WTC11 (cell line): ENCODE measurements around the gene OSBPL6.

Experiments
- CREB1 ChIP-seq: sonication (generic); formaldehyde crosslinking; IDR thresholded peaks from 2 replicates; pipeline ENCODE4 v1.8.0; 2023; ENCODE audit warnings: mild to moderate bottlenecking, missing genetic modification reagents
- CTCF ChIP-seq: fragments of 200-600 bp; IDR thresholded peaks from 2 replicates; pipeline ENCODE4 v1.8.0; 2022; ENCODE audit warnings: antibody characterized with exemption
- ELF4 ChIP-seq: sonication (generic); formaldehyde crosslinking; IDR thresholded peaks from 2 replicates; pipeline ENCODE4 v1.8.1; 2022; ENCODE audit warnings: low read depth, mild to moderate bottlenecking, moderate library complexity, missing genetic modification reagents
- MAX ChIP-seq: sonication (generic); formaldehyde crosslinking; IDR thresholded peaks from 2 replicates; pipeline ENCODE4 v1.8.0; 2022; ENCODE audit warnings: mild to moderate bottlenecking, missing genetic modification reagents
- NFE2L1 ChIP-seq: sonication (generic); formaldehyde crosslinking; IDR thresholded peaks from 2 replicates; pipeline ENCODE4 v1.8.1; 2023; ENCODE audit warnings: missing genetic modification reagents
- RELA ChIP-seq: sonication (generic); formaldehyde crosslinking; IDR thresholded peaks from 2 replicates; pipeline ENCODE4 v1.8.1; 2022; ENCODE audit warnings: missing genetic modification reagents, mild to moderate bottlenecking, borderline replicate concordance
- SMAD4 ChIP-seq: sonication (generic); formaldehyde crosslinking; IDR thresholded peaks from 2 replicates; pipeline ENCODE4 v1.8.0; 2022; ENCODE audit warnings: mild to moderate bottlenecking, missing genetic modification reagents
- SP1 ChIP-seq: sonication (generic); formaldehyde crosslinking; conservative IDR thresholded peaks from 2 replicates; pipeline ENCODE4 v1.8.1; 2022; ENCODE audit warnings: missing genetic modification reagents
- ZBTB21 ChIP-seq: sonication (generic); formaldehyde crosslinking; IDR thresholded peaks from 2 replicates; pipeline ENCODE4 v1.8.1; 2023; ENCODE audit warnings: mild to moderate bottlenecking, missing genetic modification reagents, borderline replicate concordance
- ZNF263 ChIP-seq: sonication (generic); formaldehyde crosslinking; IDR thresholded peaks from 2 replicates; pipeline ENCODE4 v1.8.1; 2022; ENCODE audit warnings: low read depth, mild to moderate bottlenecking, moderate library complexity, missing genetic modification reagents
- TF ChIP-seq, protein P1 (sequence below): sonication (generic); formaldehyde crosslinking; IDR thresholded peaks from 2 replicates; pipeline ENCODE4 v1.8.1; 2023; ENCODE audit warnings: mild to moderate bottlenecking, missing genetic modification reagents, borderline replicate concordance
- TF ChIP-seq, protein P2 (sequence below): sonication (generic); formaldehyde crosslinking; IDR thresholded peaks from 2 replicates; pipeline ENCODE4 v1.8.1; 2022; ENCODE audit warnings: low read depth, mild to moderate bottlenecking, moderate library complexity, missing genetic modification reagents, borderline replicate concordance
- TF ChIP-seq, protein P3 (sequence below): sonication (generic); formaldehyde crosslinking; IDR thresholded peaks from 2 replicates; pipeline ENCODE4 v1.8.0; 2022; ENCODE audit warnings: mild to moderate bottlenecking, missing genetic modification reagents
- TF ChIP-seq, protein P4 (sequence below): sonication (generic); formaldehyde crosslinking; conservative IDR thresholded peaks from 2 replicates; pipeline ENCODE4 v1.8.1; 2022; ENCODE audit warnings: mild to moderate bottlenecking, missing genetic modification reagents

- TF ChIP-seq ELF4 (CRISPR knock-in tag) (no peak), SP1 (CRISPR knock-in tag) (no peak), CREB1 (no peak), CTCF (no peak), NFE2L1 (CRISPR knock-in tag) (no peak), RELA (CRISPR knock-in tag) (no peak), ZBTB21 (CRISPR knock-in tag) (no peak), MAX (CRISPR knock-in tag) (no peak), ZNF263 (no peak), SMAD4 (no peak)
- TF ChIP-seq, protein P1, sequence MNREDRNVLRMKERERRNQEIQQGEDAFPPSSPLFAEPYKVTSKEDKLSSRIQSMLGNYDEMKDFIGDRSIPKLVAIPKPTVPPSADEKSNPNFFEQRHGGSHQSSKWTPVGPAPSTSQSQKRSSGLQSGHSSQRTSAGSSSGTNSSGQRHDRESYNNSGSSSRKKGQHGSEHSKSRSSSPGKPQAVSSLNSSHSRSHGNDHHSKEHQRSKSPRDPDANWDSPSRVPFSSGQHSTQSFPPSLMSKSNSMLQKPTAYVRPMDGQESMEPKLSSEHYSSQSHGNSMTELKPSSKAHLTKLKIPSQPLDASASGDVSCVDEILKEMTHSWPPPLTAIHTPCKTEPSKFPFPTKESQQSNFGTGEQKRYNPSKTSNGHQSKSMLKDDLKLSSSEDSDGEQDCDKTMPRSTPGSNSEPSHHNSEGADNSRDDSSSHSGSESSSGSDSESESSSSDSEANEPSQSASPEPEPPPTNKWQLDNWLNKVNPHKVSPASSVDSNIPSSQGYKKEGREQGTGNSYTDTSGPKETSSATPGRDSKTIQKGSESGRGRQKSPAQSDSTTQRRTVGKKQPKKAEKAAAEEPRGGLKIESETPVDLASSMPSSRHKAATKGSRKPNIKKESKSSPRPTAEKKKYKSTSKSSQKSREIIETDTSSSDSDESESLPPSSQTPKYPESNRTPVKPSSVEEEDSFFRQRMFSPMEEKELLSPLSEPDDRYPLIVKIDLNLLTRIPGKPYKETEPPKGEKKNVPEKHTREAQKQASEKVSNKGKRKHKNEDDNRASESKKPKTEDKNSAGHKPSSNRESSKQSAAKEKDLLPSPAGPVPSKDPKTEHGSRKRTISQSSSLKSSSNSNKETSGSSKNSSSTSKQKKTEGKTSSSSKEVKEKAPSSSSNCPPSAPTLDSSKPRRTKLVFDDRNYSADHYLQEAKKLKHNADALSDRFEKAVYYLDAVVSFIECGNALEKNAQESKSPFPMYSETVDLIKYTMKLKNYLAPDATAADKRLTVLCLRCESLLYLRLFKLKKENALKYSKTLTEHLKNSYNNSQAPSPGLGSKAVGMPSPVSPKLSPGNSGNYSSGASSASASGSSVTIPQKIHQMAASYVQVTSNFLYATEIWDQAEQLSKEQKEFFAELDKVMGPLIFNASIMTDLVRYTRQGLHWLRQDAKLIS (CRISPR knock-in tag): no peak
- TF ChIP-seq, protein P2, sequence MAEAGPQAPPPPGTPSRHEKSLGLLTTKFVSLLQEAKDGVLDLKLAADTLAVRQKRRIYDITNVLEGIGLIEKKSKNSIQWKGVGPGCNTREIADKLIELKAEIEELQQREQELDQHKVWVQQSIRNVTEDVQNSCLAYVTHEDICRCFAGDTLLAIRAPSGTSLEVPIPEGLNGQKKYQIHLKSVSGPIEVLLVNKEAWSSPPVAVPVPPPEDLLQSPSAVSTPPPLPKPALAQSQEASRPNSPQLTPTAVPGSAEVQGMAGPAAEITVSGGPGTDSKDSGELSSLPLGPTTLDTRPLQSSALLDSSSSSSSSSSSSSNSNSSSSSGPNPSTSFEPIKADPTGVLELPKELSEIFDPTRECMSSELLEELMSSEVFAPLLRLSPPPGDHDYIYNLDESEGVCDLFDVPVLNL (CRISPR knock-in tag): no peak
- TF ChIP-seq, protein P3, sequence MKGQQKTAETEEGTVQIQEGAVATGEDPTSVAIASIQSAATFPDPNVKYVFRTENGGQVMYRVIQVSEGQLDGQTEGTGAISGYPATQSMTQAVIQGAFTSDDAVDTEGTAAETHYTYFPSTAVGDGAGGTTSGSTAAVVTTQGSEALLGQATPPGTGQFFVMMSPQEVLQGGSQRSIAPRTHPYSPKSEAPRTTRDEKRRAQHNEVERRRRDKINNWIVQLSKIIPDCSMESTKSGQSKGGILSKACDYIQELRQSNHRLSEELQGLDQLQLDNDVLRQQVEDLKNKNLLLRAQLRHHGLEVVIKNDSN (CRISPR knock-in tag): no peak
- TF ChIP-seq, protein P4, sequence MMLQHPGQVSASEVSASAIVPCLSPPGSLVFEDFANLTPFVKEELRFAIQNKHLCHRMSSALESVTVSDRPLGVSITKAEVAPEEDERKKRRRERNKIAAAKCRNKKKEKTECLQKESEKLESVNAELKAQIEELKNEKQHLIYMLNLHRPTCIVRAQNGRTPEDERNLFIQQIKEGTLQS (CRISPR knock-in tag): no peak
These were observed 72.1 kb downstream of the OSBPL6 start for GRCh38 chr2:178266445-178266844.
